Hepatocyte (in vitro differentiated cells): ENCODE results near the gene KCNA10.

ENCODE experiments used
- CTCF ChIP-seq: fragments of 200-600 bp; sonication (generic); IDR thresholded peaks from 2 replicates; pipeline ENCODE4 v1.5.1; 2016; ENCODE audit warnings: antibody characterized with exemption, mild to moderate bottlenecking; ENCODE audit not compliant: poor library complexity
- EZH2 ChIP-seq: fragments of 200-600 bp; sonication (generic); IDR thresholded peaks from 2 replicates; pipeline ENCODE4 v1.6.1; 2016; ENCODE audit warnings: antibody characterized with exemption, mild to moderate bottlenecking, borderline replicate concordance

- no peak for TF ChIP-seq EZH2
- TF ChIP-seq CTCF = no peak
Measured at GRCh38 chr1:110502402-110503151, 16.4 kb downstream of the KCNA10 start.
